Measurements from ENCODE around the gene MAGI3.

Gene MAGI3

DNA sequence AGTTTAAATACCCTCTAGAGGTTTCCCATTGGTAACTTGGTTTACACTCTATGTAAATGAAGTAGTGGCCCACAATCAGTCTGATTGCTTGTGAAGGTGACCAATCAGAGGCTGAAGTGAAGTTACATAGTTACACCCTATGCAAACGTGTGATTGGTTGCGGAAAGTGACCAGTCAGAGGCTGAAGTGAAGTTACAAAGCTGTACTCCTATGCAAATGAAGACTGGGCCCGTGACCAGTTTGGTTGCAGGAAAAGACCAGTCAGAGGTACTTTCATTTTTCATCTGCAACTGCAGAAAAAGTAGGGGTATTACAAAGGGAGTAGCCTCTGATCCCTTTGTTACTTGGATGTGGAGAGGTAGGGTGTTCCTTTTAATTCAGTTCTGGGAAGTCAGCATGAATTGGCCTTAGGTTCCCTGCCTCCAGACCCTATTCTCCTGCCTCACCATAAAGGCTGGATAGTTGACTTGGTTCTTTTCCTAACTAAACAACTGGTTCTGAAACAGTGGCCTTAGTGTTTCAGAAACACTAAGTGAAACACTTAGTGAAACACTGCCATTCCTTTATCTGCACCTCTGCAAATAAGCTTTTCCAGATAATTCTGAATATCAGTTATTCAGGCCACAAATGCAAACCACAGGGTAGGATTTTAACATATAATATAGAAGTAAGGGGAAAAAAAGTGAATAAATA is 39.3 kb downstream of the MAGI3 start:
- Histone ChIP-seq H3K27ac (ENCODE audit: low read depth, low read length) (no peak overlapping the region), H3K9ac (ENCODE audit: low read length) (no peak overlapping the region), H3K27me3 (ENCODE audit: control insufficient read depth in 1 of 2, insufficient read depth in 2 of 2, low read length in 2 of 2) (no peaks in the 10 kb centered on the region), H3K9me3 (ENCODE audit: low read length) (no peaks in the 10 kb centered on the region), H3K4me3 (ENCODE audit: low read depth in 1 of 2, low read length in 2 of 2) (no peak overlapping the region), H3K4me1 (ENCODE audit: insufficient read depth, low read length) (peaks cover 5% of the 10 kb centered on the region), H3K36me3 (ENCODE audit: insufficient read depth, low read length) (no peaks in the 10 kb centered on the region)

- no peak overlapping the region for H3K27ac ChIP-seq (ENCODE audit: low read depth, low read length)
- H3K27me3 ChIP-seq (ENCODE audit: control insufficient read depth in 1 of 2, insufficient read depth in 2 of 2, low read length in 2 of 2) = no peaks in the 10 kb centered on the region
- no peaks in the 10 kb centered on the region for H3K4me1 ChIP-seq (ENCODE audit: insufficient read depth, low read length)
- H3K4me3 ChIP-seq (ENCODE audit: low read depth in 1 of 2, low read length in 2 of 2) = no peak overlapping the region
- no peaks in the 10 kb centered on the region for H3K36me3 ChIP-seq (ENCODE audit: insufficient read depth, low read length)
- H3K9me3 ChIP-seq (ENCODE audit: low read length) = no peaks in the 10 kb centered on the region
- no peak overlapping the region for H3K9ac ChIP-seq (ENCODE audit: low read length)
These were observed 42.9 kb downstream of the MAGI3 start for GRCh38 chr1:113433184-113433583.

DNA sequence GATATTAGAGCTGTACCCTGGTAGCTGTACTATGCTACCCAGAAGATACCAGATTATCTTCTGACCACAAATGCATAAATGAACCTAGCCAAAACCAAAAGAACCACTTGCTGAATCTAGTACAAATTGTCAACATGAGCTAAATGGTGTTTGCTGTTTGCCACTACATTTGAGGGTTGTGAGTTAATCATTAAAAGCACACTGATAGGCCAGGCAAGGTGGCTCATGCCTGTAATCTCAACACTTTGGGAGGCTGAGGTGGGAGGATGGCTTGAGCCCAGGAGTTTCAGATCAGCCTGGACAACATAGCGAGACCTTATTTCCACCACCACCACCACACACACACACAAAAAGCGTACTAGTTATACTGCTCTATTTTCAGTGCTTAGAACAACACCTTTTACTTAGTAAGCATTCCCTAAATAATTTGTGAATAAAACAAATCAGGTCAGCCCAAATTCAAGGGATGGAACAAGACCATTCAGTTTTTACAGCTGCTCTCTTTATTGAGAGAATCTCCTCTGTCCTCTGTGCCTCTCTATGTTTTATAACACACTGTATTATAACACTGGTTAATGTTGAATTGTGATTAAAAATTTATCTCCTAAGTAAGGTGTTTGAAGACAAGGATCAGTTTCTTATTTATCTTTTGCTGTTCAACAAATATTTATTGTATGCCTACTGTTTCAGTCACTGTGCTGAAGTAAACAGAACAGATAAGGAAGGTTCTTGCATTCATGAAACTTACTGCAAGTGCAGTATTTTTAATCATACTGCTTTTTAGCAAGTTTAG is 44.0 kb downstream of the MAGI3 start:
- Histone ChIP-seq H3K9me3 (ENCODE audit: low read length) (no peaks in the 10 kb centered on the region), H3K4me1 (ENCODE audit: insufficient read depth, low read length) (no peaks in the 10 kb centered on the region), H3K36me3 (ENCODE audit: insufficient read depth, low read length) (no peaks in the 10 kb centered on the region), H3K27me3 (ENCODE audit: control insufficient read depth in 1 of 2, insufficient read depth in 2 of 2, low read length in 2 of 2) (no peaks in the 10 kb centered on the region), H3K27ac (ENCODE audit: low read depth, low read length) (no peak overlapping the region), H3K4me3 (ENCODE audit: low read depth in 1 of 2, low read length in 2 of 2) (no peak overlapping the region), H3K9ac (ENCODE audit: low read length) (no peak overlapping the region)

DNA sequence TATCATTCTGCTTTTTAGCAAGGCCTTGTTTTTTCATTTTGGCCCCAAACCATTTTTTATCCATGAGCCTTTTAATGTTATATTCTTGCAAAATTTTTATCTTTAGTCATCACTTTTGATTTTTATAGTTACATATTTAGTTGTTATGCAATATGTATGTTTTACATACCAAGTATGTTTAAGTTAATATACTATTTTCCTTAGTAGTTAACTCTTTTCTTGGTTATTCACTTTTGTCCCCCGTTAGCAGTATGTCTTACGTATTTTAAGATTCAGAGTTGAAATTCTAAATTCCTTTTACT is 44.5 kb downstream of the MAGI3 start:
- no peak overlapping the region for H3K4me3 ChIP-seq (ENCODE audit: low read depth in 1 of 2, low read length in 2 of 2)
- no peak overlapping the region for H3K9ac ChIP-seq (ENCODE audit: low read length)
- no peaks in the 10 kb centered on the region for H3K9me3 ChIP-seq (ENCODE audit: low read length)
- no peaks in the 10 kb centered on the region for H3K27me3 ChIP-seq (ENCODE audit: control insufficient read depth in 1 of 2, insufficient read depth in 2 of 2, low read length in 2 of 2)
- H3K27ac ChIP-seq (ENCODE audit: low read depth, low read length) = no peak overlapping the region
- H3K36me3 ChIP-seq (ENCODE audit: insufficient read depth, low read length) = no peaks in the 10 kb centered on the region
- H3K4me1 ChIP-seq (ENCODE audit: insufficient read depth, low read length) = no peaks in the 10 kb centered on the region

DNA sequence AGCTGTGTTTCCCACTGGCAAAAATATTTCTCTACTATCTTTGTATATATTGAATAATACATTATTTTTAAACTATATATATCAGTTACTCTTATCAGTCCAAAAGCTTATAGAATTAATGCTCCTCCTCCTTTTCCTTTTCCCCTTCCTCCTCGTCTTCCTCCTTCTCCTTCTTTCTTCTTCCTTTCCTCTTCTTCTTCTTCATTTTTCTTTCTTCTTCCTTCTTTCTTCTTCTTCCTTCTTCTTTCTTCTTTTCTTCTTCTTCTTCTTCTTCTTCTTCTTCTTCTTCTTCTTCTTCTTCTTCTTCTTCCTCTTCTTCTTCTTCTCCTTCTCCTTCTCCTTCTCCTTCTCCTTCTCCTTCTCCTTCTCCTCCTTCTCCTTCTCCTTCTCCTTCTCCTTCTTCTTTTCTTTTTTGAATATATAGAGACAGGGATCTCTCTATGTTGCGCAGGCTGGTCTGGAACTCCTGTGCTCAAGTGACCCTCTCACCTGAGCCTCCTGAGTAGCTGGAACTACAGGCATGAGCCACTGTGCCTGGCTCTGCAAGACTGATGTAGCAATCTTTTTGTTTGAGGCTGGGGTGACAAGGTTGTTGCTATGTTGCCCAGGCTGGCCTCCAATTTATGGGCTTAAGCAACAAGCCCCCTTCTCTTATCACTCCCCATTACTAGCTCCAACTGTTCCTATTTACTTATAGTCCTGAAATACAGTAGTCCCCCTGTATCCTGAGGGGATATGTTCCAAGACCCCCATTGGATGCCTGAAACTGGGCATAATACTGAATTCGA is 47.4 kb downstream of the MAGI3 start:
- no peaks in the 10 kb centered on the region for H3K4me1 ChIP-seq (ENCODE audit: insufficient read depth, low read length)
- H3K27ac ChIP-seq (ENCODE audit: low read depth, low read length) = no peak overlapping the region
- no peaks in the 10 kb centered on the region for H3K9me3 ChIP-seq (ENCODE audit: low read length)
- H3K36me3 ChIP-seq (ENCODE audit: insufficient read depth, low read length) = no peaks in the 10 kb centered on the region
- H3K27me3 ChIP-seq (ENCODE audit: control insufficient read depth in 1 of 2, insufficient read depth in 2 of 2, low read length in 2 of 2) = no peaks in the 10 kb centered on the region
- H3K9ac ChIP-seq (ENCODE audit: low read length) = no peak overlapping the region
- no peak overlapping the region for H3K4me3 ChIP-seq (ENCODE audit: low read depth in 1 of 2, low read length in 2 of 2)

DNA sequence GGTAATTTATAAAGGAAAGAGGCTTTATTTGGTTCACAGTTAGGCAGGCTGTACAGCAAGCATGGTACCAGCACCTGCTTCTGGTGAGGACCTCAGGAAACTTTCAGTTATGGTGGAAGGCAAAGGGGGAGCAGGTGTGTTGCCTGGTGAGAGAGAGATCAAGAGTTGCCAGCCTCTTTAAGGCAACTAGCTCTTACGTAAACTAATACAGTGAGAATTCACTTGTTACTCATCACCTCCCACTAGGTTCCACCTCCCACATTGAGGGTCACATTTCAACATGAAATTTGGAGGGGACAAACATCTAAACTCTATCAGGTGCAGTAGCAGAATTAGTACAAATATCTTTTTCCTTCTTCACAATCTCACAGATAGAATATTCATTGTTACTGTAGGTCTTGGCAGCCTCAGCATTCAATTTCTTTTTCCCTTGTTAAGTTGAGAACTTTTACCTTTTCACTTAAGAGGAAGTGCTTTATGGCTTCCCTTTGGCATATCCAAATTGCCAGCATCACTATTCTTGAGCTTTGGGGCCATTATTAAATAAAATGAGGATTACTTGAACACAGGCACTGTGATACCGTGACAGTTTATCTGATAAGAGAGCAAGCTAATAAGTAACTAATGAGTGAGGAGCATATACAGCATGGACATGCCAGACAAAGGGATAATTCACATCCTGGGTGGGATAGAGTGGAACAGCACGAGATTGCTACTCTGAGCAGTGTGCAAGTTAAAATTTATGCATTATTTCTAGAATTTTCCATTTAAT is 48.4 kb downstream of the MAGI3 start:
- Histone ChIP-seq H3K27me3 (ENCODE audit: control insufficient read depth in 1 of 2, insufficient read depth in 2 of 2, low read length in 2 of 2) (no peaks in the 10 kb centered on the region), H3K4me1 (ENCODE audit: insufficient read depth, low read length) (no peaks in the 10 kb centered on the region), H3K9ac (ENCODE audit: low read length) (no peak overlapping the region), H3K27ac (ENCODE audit: low read depth, low read length) (no peak overlapping the region), H3K4me3 (ENCODE audit: low read depth in 1 of 2, low read length in 2 of 2) (no peak overlapping the region), H3K9me3 (ENCODE audit: low read length) (no peaks in the 10 kb centered on the region), H3K36me3 (ENCODE audit: insufficient read depth, low read length) (no peaks in the 10 kb centered on the region)

DNA sequence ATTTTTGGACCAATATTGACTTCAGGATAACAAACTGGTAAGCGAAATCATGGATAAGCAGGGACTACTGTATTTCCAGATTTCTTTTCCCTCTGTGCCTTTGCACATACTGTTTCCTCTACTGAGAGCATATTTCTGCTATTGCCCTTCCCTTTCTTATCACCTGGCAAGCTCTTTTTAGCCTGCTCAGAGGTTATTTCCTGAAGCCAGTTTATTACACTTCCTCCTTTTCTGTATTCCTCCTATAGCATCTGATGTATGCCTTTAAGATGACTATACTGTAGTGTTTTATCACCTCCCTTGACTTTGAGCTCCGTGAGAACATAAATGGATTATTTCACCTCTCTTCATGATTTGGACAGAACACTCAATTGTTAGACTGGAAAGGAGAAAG is 49.0 kb downstream of the MAGI3 start:
- H3K27me3 ChIP-seq (ENCODE audit: control insufficient read depth in 1 of 2, insufficient read depth in 2 of 2, low read length in 2 of 2) = no peaks in the 10 kb centered on the region
- H3K9me3 ChIP-seq (ENCODE audit: low read length) = no peaks in the 10 kb centered on the region
- no peak overlapping the region for H3K9ac ChIP-seq (ENCODE audit: low read length)
- no peaks in the 10 kb centered on the region for H3K4me1 ChIP-seq (ENCODE audit: insufficient read depth, low read length)
- H3K4me3 ChIP-seq (ENCODE audit: low read depth in 1 of 2, low read length in 2 of 2) = no peak overlapping the region
- H3K36me3 ChIP-seq (ENCODE audit: insufficient read depth, low read length) = no peaks in the 10 kb centered on the region
- H3K27ac ChIP-seq (ENCODE audit: low read depth, low read length) = no peak overlapping the region

DNA sequence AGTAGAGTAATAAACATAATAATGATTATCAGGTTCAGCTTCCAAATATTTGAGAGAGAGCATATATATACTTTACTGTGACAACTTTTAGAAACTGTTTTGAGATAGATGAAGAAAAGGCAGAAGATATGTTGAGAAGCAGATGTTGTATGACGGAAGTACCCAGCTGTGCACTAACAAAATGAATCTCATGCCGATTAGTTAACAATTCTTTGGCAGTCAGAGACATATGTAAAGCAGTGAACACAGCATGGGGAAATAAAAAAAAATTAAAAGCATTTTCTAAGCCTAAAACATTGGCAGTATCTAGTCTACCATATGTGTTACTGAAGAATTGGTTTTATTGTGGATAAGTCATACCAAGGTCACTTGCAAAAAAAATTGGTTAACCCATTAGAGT is 51.8 kb downstream of the MAGI3 start:
- Histone ChIP-seq H3K27ac (ENCODE audit: low read depth, low read length) (no peak overlapping the region), H3K36me3 (ENCODE audit: insufficient read depth, low read length) (no peaks in the 10 kb centered on the region), H3K27me3 (ENCODE audit: control insufficient read depth in 1 of 2, insufficient read depth in 2 of 2, low read length in 2 of 2) (no peaks in the 10 kb centered on the region), H3K9ac (ENCODE audit: low read length) (no peak overlapping the region), H3K4me3 (ENCODE audit: low read depth in 1 of 2, low read length in 2 of 2) (no peak overlapping the region), H3K9me3 (ENCODE audit: low read length) (no peaks in the 10 kb centered on the region), H3K4me1 (ENCODE audit: insufficient read depth, low read length) (no peaks in the 10 kb centered on the region)

DNA sequence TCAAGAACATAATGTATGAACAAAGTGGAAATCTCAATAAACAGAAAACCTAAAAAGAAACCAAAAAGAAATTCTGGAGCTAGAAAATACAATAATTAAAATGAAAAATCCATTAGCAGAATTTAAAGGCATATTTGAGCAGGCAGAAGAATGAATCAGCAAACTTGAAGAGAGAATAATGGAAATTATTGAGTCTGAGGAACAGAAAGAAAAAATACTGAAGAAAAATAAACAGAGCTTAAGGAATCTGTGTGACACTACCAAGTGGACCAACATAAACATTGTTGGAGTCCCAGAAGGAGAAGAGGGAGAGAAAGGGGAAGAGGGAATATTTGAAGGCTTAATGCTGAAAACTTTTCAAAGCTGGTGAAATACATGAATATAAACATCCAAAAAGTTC is 54.5 kb downstream of the MAGI3 start:
- H3K9ac ChIP-seq (ENCODE audit: low read length) = no peak overlapping the region
- no peak overlapping the region for H3K27ac ChIP-seq (ENCODE audit: low read depth, low read length)
- H3K9me3 ChIP-seq (ENCODE audit: low read length) = no peaks in the 10 kb centered on the region
- no peaks in the 10 kb centered on the region for H3K27me3 ChIP-seq (ENCODE audit: control insufficient read depth in 1 of 2, insufficient read depth in 2 of 2, low read length in 2 of 2)
- no peaks in the 10 kb centered on the region for H3K36me3 ChIP-seq (ENCODE audit: insufficient read depth, low read length)
- H3K4me1 ChIP-seq (ENCODE audit: insufficient read depth, low read length) = no peaks in the 10 kb centered on the region
- no peak overlapping the region for H3K4me3 ChIP-seq (ENCODE audit: low read depth in 1 of 2, low read length in 2 of 2)

DNA sequence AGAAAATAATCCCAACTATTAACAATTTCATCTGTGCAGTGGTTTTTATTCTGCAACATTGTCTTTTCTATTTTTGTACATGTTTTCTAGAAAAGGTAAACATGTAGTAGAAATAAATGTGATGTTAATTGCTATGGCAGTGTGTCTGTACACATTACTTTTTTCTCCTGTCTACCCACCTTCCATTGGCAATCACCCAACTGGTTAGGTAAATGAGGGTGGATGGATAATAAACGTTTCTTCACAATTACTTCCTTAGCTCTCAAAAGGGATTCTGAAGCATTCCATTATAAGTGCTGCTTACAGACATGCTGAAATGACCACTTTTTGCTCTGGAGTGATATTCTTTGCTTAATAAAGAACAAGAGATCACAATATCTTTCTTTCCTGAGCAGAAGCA is 61.4 kb downstream of the MAGI3 start:
- H3K4me3 ChIP-seq (ENCODE audit: low read depth in 1 of 2, low read length in 2 of 2) = no peak overlapping the region
- H3K36me3 ChIP-seq (ENCODE audit: insufficient read depth, low read length) = no peaks in the 10 kb centered on the region
- no peak overlapping the region for H3K9ac ChIP-seq (ENCODE audit: low read length)
- no peak overlapping the region for H3K27ac ChIP-seq (ENCODE audit: low read depth, low read length)
- no peaks in the 10 kb centered on the region for H3K9me3 ChIP-seq (ENCODE audit: low read length)
- H3K27me3 ChIP-seq (ENCODE audit: control insufficient read depth in 1 of 2, insufficient read depth in 2 of 2, low read length in 2 of 2) = no peaks in the 10 kb centered on the region
- peaks cover 21% of the 10 kb centered on the region for H3K4me1 ChIP-seq (ENCODE audit: insufficient read depth, low read length)
